Urothelium cell line (cell line): Measurements from ENCODE around the gene TGIF2.
"Not testable (repeated sequence)": the region's sequence is repeated elsewhere in the genome, so short reads cannot be mapped to it uniquely, and the experiment has no call there.

Experiments used
- DNase-seq: peaks from one replicate; pipeline ENCODE4 v3.0.0; 2011; ENCODE audit warnings: low spot score, mixed read lengths
- FAIRE-seq: peaks from 2 replicates; lab custom pipeline; 2011; peaks lifted over from hg19 to GRCh38; lab: Jason Lieb, UNC

Gene TGIF2

GRCh38 chr20:36546111-36546736 is 27.2 kb upstream of the TGIF2 start:
- FAIRE-seq (no peak), DNase-seq (no peak)

DNA sequence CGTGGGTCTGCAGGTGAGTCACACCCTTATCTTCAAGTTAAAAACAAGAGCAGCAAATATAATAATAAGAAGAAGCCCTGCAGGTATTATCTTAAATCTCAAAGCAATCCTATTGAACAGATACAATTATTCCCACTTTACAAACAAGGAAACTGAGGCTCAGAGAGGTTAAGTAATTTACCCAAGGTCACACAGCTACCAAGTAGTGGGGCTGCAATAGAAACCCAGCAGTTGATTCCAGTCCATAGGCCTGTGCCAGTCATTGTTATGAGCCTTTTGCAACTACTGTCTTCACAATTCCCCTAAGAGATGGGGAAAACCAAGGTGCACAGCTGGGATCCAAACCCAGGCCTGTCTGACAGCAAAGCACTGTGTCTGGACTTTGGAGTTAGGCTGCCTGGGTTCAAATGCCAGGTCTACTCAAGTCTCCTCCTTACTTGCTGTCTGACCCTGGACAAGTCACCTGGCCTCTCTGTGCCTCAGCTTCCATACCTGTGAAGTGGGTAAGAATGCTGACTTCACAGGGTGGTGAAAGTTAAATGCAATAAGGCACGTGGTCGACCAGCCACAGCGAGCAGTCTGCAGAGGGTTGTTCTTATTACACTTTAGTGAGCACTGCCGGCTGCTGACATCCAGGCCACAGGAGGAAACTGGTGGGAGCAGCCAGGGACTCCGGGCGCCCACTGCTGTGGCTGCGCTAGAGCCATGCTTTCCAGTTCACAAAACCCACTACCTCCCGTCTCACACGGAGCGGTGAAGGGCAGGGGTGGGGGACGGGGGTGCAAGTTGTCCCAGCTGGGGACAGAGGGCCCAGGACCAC is 26.0 kb upstream of the TGIF2 start:
- FAIRE-seq (no peak), DNase-seq (no peak)

GRCh38 chr20:36548006-36548315 is 25.4 kb upstream of the TGIF2 start:
- DNase-seq (no peak), FAIRE-seq (no peak)

GRCh38 chr20:36548704-36549627 is 24.4 kb upstream of the TGIF2 start:
- DNase-seq: no peak

GRCh38 chr20:36549628-36549941 is 23.8 kb upstream of the TGIF2 start:
- FAIRE-seq (no peak), DNase-seq (no peak)

More at GRCh38 chr20:36548704-36549627, 24.4 kb upstream of the TGIF2 start:
- no peak for FAIRE-seq

DNA sequence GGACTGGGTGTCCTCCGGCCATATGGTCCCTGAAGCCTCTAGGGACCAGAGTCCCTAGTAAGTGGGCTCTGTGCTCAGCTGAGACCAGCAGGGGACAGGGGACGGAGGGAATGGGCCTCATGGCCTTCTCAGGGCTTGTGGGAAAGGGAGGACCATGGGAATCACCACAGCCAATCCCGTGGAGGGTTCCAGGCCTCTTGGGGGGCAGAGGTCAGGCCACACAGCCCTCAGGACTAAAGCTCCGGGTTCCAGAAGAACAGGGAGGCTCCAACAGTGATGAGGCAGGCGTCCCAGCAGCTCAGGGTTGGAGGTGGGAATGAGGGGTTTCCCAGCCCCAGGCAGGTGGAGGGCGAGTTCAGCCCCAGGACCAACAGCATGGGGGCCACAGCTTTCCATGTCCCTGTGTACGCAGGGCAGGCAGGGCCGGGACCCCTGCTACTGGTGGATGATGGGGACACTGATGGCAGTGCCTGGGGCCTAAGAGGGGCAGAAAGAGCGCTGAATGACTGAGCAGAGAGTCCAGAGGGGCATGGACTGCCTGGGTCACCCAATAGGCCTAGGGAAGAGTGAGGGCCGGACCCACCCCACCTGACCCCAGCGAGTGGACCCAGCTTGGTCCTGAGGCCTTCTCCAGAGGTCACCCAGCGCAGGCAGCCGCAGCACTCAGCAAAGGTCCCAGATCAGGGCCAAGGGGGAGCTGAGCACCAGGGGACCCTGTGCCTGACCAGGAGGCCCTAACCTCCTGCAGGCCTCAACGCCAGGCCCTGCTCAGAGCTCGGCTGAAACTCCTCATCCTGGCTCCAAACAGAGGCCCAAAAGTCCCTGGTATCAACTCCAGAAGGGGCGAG is 23.2 kb upstream of the TGIF2 start:
- FAIRE-seq: no peak
- DNase-seq: no peak

- no peak for FAIRE-seq
- DNase-seq: no peak
These were observed 22.6 kb upstream of the TGIF2 start for GRCh38 chr20:36550790-36551299.

DNA sequence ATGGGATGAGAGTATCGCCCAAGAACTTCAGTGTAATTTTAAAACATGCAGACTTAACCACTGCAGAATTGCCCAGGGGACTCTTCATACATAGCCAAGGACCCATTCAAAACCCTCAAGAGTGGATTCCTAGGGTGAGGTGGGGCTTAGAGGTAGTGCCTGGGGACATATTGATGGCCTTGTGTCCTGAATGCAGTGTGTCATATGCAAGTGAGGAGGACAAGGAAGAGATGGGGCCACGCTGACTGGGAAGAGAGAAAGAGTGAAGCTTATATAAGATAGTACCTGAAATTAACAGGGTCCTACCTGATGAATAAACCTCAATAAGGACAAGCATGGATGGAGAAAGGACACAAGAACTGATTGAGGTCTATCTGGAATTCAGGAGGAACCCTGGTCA is 18.1 kb upstream of the TGIF2 start:
- DNase-seq (no peak), FAIRE-seq (no peak)

DNA sequence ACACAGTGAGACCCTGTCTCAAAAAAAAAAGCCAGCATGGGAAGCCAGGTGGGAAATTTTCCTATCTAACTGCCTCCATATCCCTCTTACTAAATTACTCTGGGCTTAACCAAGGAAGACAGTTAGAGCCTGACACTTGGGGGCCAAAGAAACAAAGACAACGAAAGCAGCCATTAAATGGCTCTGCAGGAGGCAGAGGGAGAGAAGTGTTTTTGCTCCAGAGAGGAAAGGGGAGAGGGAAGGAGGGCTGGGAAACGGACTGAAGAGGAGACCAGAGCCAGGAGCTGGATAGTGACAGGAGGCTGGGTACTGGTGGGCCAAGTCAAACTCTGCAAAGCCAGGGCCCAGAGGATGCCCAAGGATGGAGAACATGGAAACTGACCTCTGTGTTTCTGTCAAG is 10.7 kb upstream of the TGIF2 start:
- no peak for FAIRE-seq
- no peak for DNase-seq

- DNase-seq (no peak), FAIRE-seq (no peak)
These were observed 10.0 kb upstream of the TGIF2 start for GRCh38 chr20:36563374-36563773.

DNA sequence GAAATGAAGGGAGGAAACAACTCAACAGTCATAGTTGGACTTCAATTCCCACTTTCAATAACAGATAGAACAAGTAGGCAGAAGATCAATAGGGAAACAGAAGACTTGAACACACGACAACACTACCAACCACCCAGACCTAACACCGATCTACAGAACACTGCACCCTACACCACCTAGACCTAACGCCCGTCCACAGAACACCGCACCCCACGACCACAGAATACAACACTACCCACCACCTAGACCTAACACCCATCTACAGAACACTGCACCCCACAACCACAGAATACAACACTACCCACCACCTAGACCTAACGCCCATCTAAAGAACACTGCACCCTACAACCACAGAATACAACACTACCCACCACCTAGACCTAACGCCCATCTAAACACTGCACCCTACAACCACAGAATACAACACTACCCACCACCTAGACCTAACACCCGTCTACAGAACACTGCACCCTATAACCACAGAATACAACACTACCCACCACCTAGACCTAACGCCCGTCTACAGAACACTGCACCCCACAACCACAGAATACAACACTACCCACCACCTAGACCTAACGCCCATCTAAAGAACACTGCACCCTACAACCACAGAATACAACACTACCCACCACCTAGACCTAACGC is 9.2 kb upstream of the TGIF2 start:
- not testable (repeated sequence) for FAIRE-seq

GRCh38 chr20:36564726-36565121 is 8.7 kb upstream of the TGIF2 start:
- not testable (repeated sequence) for FAIRE-seq, DNase-seq

More for the DNA sequence above, 9.2 kb upstream of the TGIF2 start:
- DNase-seq: not testable (repeated sequence)

DNA sequence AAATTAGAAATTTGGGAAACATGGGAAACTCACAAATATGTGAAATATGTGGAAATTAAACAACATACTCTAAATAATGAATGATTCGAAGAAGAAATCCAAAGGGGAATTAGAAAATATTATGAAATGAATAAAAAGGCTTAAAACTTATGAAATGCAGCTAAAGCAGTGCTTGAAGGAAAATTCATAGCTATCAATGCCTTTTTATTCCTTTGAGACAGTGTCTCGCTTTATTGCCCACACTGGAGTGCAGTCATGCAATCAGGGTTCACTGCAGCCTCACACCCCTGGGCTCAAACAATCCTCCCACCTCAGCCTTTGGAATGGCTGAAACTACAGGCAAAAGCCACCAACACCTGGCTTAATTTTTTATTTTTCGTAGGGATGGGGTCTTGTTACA is 7.9 kb upstream of the TGIF2 start:
- DNase-seq (no peak), FAIRE-seq (no peak)

- DNase-seq: peak; percentile 66
- no peak for FAIRE-seq
These were observed 3.5 kb upstream of the TGIF2 start for GRCh38 chr20:36569847-36570429.

DNA sequence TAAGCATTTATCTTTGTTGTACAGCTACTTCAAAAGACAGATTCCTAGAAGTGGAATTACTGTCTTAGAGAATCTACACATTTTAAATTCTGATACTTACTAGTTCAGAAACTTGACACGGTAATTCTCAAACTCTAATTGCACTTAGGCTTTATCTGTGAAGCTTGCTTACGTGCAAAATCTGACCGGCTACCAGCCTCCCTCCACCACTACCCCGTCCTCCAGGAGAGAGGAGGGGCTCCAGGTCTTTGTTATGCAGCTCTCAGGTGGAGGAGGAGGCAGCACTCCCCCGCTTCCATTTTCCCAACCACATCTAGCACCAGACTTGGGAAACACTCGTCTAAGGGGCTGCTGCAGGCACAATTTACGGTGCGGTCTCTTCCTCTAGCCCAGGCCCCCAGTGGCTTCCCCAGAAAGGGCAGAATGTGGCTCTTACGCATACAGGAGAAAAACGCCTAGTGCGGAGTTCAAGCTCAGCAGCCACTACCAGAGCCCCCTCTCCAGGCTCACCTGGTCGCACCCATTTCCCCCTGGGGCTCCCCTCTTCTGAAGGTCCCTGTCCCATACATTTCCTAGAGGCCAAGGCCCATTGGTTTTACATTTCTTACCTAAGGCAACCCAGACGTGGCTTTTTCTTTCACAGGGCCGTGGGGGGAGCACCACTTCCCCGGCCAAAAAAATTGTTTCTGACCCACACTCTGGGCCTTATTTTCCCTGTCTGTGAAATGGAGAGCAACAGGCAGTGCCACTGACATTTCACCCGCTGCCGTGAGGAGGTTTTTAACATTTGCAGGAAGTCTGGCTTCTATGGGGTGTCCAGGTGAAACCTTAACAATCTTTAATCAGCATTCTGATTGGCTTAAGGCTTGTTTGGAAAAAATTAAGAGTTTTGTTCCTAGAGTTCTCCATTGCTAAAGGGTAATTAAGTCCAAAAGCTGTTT is 1.6 kb upstream of the TGIF2 start:
- FAIRE-seq (no peak), DNase-seq (no peak)

GRCh38 chr20:36572701-36573102 is 695 bp upstream of the TGIF2 start:
- no peak for DNase-seq
- no peak for FAIRE-seq

GRCh38 chr20:36573798-36574365 is 485 bp downstream of the TGIF2 start:
- no peak for FAIRE-seq
- peak; percentile 32 for DNase-seq
